Ishikawa (cell line): ENCODE data around the gene BDNF.

Experiments
- CEBPB ChIP-seq: IDR thresholded peaks from 2 replicates; pipeline ENCODE4 v1.6.1; 2012
- CREB1 ChIP-seq: IDR thresholded peaks from 2 replicates; pipeline ENCODE4 v1.6.1; 2012; ENCODE audit warnings: low read depth
- EP300 ChIP-seq: IDR thresholded peaks from 2 replicates; pipeline ENCODE4 v1.6.1; 2012; ENCODE audit warnings: borderline replicate concordance
- FOXM1 ChIP-seq: IDR thresholded peaks from 2 replicates; pipeline ENCODE4 v1.6.1; 2012; ENCODE audit warnings: low read depth, borderline replicate concordance
- NFIC ChIP-seq: IDR thresholded peaks from 2 replicates; pipeline ENCODE4 v1.6.1; 2012
- RAD21 ChIP-seq: IDR thresholded peaks from 2 replicates; pipeline ENCODE4 v1.6.1; 2012; ENCODE audit warnings: low read depth
- TAF1 ChIP-seq: IDR thresholded peaks from 2 replicates; pipeline ENCODE4 v1.6.1; 2012; ENCODE audit warnings: low read depth, mild to moderate bottlenecking
- TCF12 ChIP-seq: IDR thresholded peaks from 2 replicates; pipeline ENCODE4 v1.6.1; 2012; ENCODE audit warnings: low read depth
- YY1 ChIP-seq: IDR thresholded peaks from 2 replicates; pipeline ENCODE4 v1.6.1; 2012; ENCODE audit warnings: low read depth
- ZBTB7A ChIP-seq: IDR thresholded peaks from 2 replicates; pipeline ENCODE4 v1.6.1; 2012; ENCODE audit warnings: low read depth
- TF ChIP-seq, protein P1 (sequence below): IDR thresholded peaks from 2 replicates; pipeline ENCODE4 v1.6.1; 2012
- TF ChIP-seq, protein P2 (sequence below): IDR thresholded peaks from 2 replicates; pipeline ENCODE4 v1.6.1; 2012; ENCODE audit warnings: low read depth, mild to moderate bottlenecking
- TF ChIP-seq, protein P3 (sequence below): IDR thresholded peaks from 2 replicates; pipeline ENCODE4 v1.6.1; 2012

DNA sequence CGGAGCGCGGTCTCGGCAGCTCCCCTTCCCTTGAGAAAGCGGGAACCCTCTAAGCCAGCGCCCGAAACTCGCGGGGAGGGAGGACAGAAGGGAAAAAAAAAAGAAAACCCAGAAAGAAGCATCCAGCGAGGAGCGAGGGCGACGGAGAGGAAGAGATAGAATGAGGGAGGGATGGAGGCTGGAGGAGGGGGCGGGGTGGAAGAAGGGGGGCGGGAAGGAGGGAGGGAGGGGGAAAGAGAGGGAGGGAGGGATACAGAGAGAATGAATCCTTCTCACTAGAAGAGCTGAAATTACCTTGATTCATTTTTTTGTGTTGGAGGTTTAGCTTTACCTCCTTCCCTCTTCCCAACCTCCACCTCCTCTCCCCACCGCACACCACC lies 19.3 kb upstream of the BDNF start:
- TF ChIP-seq TCF12 (no peak), EP300 (no peak), CEBPB (no peak), ZBTB7A (no peak), RAD21 (no peak), TAF1 (no peak), YY1 (no peak), CREB1 (no peak), FOXM1 (no peak), NFIC (no peak)
- TF ChIP-seq, protein P1, sequence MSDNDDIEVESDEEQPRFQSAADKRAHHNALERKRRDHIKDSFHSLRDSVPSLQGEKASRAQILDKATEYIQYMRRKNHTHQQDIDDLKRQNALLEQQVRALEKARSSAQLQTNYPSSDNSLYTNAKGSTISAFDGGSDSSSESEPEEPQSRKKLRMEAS, result no peak
- TF ChIP-seq, protein P2, sequence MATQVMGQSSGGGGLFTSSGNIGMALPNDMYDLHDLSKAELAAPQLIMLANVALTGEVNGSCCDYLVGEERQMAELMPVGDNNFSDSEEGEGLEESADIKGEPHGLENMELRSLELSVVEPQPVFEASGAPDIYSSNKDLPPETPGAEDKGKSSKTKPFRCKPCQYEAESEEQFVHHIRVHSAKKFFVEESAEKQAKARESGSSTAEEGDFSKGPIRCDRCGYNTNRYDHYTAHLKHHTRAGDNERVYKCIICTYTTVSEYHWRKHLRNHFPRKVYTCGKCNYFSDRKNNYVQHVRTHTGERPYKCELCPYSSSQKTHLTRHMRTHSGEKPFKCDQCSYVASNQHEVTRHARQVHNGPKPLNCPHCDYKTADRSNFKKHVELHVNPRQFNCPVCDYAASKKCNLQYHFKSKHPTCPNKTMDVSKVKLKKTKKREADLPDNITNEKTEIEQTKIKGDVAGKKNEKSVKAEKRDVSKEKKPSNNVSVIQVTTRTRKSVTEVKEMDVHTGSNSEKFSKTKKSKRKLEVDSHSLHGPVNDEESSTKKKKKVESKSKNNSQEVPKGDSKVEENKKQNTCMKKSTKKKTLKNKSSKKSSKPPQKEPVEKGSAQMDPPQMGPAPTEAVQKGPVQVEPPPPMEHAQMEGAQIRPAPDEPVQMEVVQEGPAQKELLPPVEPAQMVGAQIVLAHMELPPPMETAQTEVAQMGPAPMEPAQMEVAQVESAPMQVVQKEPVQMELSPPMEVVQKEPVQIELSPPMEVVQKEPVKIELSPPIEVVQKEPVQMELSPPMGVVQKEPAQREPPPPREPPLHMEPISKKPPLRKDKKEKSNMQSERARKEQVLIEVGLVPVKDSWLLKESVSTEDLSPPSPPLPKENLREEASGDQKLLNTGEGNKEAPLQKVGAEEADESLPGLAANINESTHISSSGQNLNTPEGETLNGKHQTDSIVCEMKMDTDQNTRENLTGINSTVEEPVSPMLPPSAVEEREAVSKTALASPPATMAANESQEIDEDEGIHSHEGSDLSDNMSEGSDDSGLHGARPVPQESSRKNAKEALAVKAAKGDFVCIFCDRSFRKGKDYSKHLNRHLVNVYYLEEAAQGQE, result no peak
- TF ChIP-seq, protein P3, sequence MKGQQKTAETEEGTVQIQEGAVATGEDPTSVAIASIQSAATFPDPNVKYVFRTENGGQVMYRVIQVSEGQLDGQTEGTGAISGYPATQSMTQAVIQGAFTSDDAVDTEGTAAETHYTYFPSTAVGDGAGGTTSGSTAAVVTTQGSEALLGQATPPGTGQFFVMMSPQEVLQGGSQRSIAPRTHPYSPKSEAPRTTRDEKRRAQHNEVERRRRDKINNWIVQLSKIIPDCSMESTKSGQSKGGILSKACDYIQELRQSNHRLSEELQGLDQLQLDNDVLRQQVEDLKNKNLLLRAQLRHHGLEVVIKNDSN, result no peak
